KOPT-K1 (cell line): Measurements from ENCODE around the gene HLF.
A peak's percentile ranks its signal among the peaks of the same experiment; 100 is the strongest.

Experiments
- H3K27ac ChIP-seq: fragments of 200-600 bp; sonication (generic); 2 replicates; pipeline ENCODE4 v1.5.1; 2016; ENCODE audit warnings: antibody characterized with exemption, mild to moderate bottlenecking, low read depth, low read length; ENCODE audit not compliant: poor library complexity, severe bottlenecking
- H3K36me3 ChIP-seq: fragments of 200-600 bp; sonication (generic); 2 replicates; pipeline ENCODE4 v1.5.1; 2017; ENCODE audit warnings: antibody characterized with exemption, mild to moderate bottlenecking, low read length, moderate library complexity; ENCODE audit not compliant: insufficient read depth
- H3K9me3 ChIP-seq: fragments of 200-600 bp; sonication (generic); 2 replicates; pipeline ENCODE4 v1.5.1; 2017; ENCODE audit warnings: antibody characterized with exemption, low read length, mild to moderate bottlenecking; ENCODE audit not compliant: insufficient read depth, poor library complexity, severe bottlenecking

The HLF gene

GRCh38 chr17:55264645-55265298 is at the start of gene HLF:
Gene HLF (plus strand): TSS chr17:55264960. CDS start chr17:55265485, 525 bp downstream.
- Histone ChIP-seq H3K9me3 (peaks cover 6% of the 10 kb centered on the region), H3K27ac (no peak within 1 kb of the TSS), H3K36me3 (no peaks in the 10 kb centered on the region)

- Histone ChIP-seq H3K27ac (no peak overlapping the region), H3K36me3 (no peaks in the 10 kb centered on the region), H3K9me3 (no peaks in the 10 kb centered on the region)
These were observed 49.0 kb upstream of the HLF start for GRCh38 chr17:55215711-55216110.

DNA sequence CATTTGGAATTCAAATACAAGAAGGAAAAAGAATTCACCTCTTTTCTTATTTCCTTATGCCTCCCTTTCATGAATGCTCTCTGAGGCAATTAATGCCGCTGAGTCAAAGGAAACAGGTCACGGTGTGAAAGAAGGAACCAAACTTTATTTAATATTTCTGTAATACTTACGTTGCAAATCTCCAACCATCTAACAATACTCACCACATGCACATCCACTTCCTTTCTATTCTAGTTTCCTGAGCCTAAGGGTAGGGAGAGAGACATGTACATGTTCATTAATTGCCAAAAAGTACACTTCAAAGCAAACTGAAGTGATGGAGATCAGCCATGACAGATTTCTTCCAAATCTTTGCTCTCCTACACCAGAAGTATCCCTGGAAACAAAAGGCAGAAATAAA is 47.9 kb upstream of the HLF start:
- Histone ChIP-seq H3K36me3 (no peaks in the 10 kb centered on the region), H3K9me3 (no peaks in the 10 kb centered on the region), H3K27ac (no peak overlapping the region)

GRCh38 chr17:55219459-55219858 is 45.3 kb upstream of the HLF start:
- Histone ChIP-seq H3K27ac (no peak overlapping the region), H3K36me3 (no peaks in the 10 kb centered on the region), H3K9me3 (no peaks in the 10 kb centered on the region)

DNA sequence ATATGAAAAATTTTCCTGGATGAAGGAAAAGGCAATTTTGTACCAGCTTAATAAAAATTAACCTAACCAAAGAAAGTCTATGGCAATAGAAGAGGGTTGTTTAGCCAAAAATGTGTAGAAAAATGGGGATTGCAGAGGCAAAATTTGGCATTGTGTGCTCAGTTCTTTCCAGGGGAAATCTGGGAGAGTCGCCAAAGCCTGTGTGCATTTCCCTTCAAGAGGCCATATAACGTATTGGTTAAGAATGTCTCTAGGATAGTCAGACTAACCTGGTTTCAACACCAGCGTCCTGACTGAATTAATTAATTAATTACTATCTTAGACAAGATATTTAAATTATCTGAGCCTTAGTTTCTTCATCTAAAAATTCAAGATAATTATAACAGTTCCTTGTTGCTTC is 44.8 kb upstream of the HLF start:
- Histone ChIP-seq H3K36me3 (no peaks in the 10 kb centered on the region), H3K9me3 (no peaks in the 10 kb centered on the region), H3K27ac (no peak overlapping the region)

DNA sequence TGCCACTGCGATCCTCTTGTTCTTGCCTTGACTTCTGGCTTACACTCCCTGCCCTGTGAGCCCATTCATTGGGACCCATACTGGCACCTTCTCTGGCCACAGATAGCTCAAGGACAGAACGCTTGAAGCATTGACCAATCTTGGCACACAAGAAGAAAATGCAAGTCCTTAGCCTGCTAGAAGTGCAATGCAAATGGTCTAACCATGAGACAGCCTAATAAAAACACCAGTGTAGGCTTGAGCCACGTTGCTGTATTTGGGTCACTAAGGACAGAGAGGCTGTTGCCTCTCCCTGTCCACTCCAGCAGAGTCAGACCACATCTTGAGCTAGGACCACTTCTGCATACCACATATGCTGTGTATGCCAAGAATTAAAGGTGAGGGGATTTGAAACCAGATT is 41.2 kb upstream of the HLF start:
- no peak overlapping the region for H3K27ac ChIP-seq
- no peaks in the 10 kb centered on the region for H3K9me3 ChIP-seq
- no peaks in the 10 kb centered on the region for H3K36me3 ChIP-seq

DNA sequence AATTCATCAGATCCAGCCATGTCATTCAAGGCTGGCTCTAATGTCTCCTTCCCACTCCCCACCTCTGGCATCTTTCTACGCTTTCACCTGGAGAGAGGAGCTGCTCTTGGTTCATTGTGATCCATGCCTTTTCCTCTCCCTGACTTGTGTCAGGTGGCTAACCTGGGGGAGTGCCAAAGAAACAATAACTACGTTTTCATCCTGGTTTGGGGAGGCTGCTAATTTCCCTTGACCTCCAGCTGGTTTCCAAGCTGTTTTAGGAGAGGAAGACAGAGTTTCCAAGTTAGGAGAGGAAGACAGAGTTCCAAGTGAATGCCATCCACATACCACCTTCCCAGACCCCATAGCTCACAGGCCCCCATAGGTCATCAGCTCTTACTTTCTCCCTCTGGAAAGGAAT is 40.0 kb upstream of the HLF start:
- Histone ChIP-seq H3K27ac (no peak overlapping the region), H3K36me3 (no peaks in the 10 kb centered on the region), H3K9me3 (no peaks in the 10 kb centered on the region)

GRCh38 chr17:55225237-55225636 is 39.5 kb upstream of the HLF start:
- no peak overlapping the region for H3K27ac ChIP-seq
- H3K9me3 ChIP-seq = no peaks in the 10 kb centered on the region
- no peaks in the 10 kb centered on the region for H3K36me3 ChIP-seq

GRCh38 chr17:55228683-55229192 is 36.0 kb upstream of the HLF start:
- no peaks in the 10 kb centered on the region for H3K36me3 ChIP-seq
- H3K27ac ChIP-seq = no peak overlapping the region
- H3K9me3 ChIP-seq = no peaks in the 10 kb centered on the region

DNA sequence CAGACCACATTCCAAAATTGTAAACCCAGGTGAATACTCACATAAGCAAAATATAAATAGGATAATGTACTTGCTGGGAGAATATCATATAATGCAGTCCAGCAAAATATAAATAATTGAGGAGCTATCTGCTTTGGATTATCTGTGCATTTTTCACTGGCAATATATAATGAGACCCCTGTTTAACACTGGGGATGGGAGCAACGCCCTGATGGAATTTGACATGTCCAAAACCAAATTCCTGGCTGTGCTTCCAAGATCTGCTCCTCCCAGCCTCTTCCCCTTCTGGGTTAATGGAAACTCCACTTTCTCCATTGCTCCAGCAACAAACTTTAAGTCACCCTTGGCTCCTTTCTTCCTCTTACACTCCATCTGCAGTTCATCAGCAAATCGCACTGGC is 35.5 kb upstream of the HLF start:
- H3K36me3 ChIP-seq = no peaks in the 10 kb centered on the region
- H3K27ac ChIP-seq = no peak overlapping the region

DNA sequence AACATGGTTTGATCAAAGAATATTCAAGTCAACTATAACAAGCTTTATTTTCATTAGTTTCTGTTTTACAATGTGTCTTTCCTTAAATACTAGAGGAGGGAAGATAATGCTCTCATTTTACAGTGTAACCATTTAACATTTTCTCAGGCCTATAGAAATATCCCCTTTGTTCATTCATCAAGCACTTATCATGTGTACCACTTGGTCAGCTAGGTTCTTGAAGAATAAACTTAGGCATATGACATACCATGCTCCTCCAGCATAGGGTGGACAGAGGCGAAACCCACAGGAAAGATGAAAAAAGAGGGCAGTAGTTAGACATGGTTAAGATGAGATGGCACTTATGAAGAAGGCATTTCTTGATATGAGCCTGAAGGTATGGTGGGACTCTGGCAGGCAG is 34.0 kb upstream of the HLF start:
- no peak overlapping the region for H3K27ac ChIP-seq
- no peaks in the 10 kb centered on the region for H3K36me3 ChIP-seq
- no peaks in the 10 kb centered on the region for H3K9me3 ChIP-seq

More for the DNA sequence above, 35.5 kb upstream of the HLF start:
- no peaks in the 10 kb centered on the region for H3K9me3 ChIP-seq

GRCh38 chr17:55233840-55234239 is 30.9 kb upstream of the HLF start:
- H3K9me3 ChIP-seq = no peaks in the 10 kb centered on the region
- H3K27ac ChIP-seq = no peak overlapping the region
- no peaks in the 10 kb centered on the region for H3K36me3 ChIP-seq

DNA sequence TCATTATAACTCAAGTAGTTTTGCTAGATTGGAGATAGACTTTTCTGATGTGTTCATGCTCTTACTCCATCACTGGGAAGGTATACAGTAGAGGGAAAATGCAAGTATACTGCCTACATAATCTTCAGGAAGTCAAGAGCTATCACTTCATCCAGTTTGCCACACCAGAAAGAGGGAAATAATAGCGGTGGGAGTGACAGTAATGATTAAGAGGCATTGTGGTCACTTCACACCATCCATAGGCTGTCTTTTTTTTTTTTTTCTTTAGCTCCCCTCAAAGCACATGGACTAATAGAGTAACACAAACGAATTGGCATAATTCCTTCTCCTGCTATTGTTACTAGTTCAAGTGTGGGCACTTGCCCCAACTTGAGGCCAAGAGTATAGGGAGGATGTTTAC is 28.4 kb upstream of the HLF start:
- H3K27ac ChIP-seq = no peak overlapping the region
- H3K36me3 ChIP-seq = no peaks in the 10 kb centered on the region

DNA sequence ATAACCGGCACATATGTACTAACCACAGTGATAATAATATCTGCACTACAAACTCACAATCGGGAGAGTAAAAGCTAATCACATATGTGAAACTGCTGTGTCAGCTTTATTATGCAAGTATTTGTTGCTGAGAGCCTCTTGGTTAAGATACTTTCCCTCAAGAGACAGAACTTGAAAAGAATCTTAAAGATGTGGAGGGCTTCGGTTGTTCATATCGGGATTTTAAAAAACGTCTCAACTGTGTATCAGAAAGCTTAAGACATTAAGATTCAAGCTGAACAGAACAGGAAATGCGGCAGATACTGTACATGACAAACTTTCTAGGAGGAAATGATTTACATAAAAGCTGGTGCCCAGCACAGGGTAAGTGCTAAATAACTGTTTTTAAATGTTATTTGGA is 27.5 kb upstream of the HLF start:
- peak overlapping the region; percentile 57 for H3K27ac ChIP-seq
- H3K9me3 ChIP-seq = no peaks in the 10 kb centered on the region
- H3K36me3 ChIP-seq = no peaks in the 10 kb centered on the region

More for the DNA sequence above, 28.4 kb upstream of the HLF start:
- H3K9me3 ChIP-seq = no peaks in the 10 kb centered on the region

DNA sequence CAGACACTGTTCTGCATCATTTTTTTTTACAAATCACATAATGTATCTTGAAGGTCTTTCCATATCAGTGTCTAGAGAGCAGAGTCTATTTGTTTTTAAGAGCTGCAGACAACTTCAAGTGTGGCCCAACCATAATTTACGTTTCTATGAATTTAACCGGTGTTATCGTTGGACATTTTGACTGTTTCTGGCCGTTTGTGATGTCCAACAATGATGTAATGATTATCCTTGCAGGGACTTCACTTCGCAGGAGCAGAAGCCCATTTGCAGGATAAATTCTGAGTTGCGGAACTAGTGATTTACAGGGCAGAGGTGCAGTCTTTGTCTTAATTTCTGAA is 26.9 kb upstream of the HLF start:
- H3K27ac ChIP-seq = peak overlapping the region; percentile 57
- no peaks in the 10 kb centered on the region for H3K36me3 ChIP-seq
- no peaks in the 10 kb centered on the region for H3K9me3 ChIP-seq

GRCh38 chr17:55238179-55238930 is 26.4 kb upstream of the HLF start:
- peak overlapping the region; percentile 57 for H3K27ac ChIP-seq
- H3K36me3 ChIP-seq = no peaks in the 10 kb centered on the region
- no peaks in the 10 kb centered on the region for H3K9me3 ChIP-seq
